Measurements from ENCODE around the gene CYB5R3.

Gene CYB5R3

GRCh38 chr22:42649246-42650099, at the start of gene CYB5R3:
Gene CYB5R3, minus strand, starts transcription at chr22:42649392. Its CDS starts 77 bp downstream, at chr22:42649315.
- DNase-seq (ENCODE audit: low spot score): peak; percentile 97

- DNase-seq (ENCODE audit: low spot score): peak; percentile 81
Measured at GRCh38 chr22:42697542-42698013, 48.4 kb upstream of the CYB5R3 start.

- DNase-seq (ENCODE audit: low spot score): no peak
Measured at GRCh38 chr22:42696331-42696967, 47.3 kb upstream of the CYB5R3 start.

- DNase-seq (ENCODE audit: low spot score): no peak
Measured at GRCh38 chr22:42695294-42695693, 46.1 kb upstream of the CYB5R3 start.

- no peak for DNase-seq (ENCODE audit: low spot score)
Measured at GRCh38 chr22:42693763-42694683, 44.8 kb upstream of the CYB5R3 start.

GRCh38 chr22:42693055-42693762, 44.0 kb upstream of the CYB5R3 start:
- no peak for DNase-seq (ENCODE audit: low spot score)

- no peak for DNase-seq (ENCODE audit: low spot score)
Measured at GRCh38 chr22:42692239-42693054, 43.3 kb upstream of the CYB5R3 start.

GRCh38 chr22:42691440-42691839, 42.2 kb upstream of the CYB5R3 start:
- DNase-seq (ENCODE audit: low spot score): no peak

- DNase-seq (ENCODE audit: low spot score): peak; percentile 81
Measured at GRCh38 chr22:42688241-42689211, 39.3 kb upstream of the CYB5R3 start.

- no peak for DNase-seq (ENCODE audit: low spot score)
Measured at GRCh38 chr22:42686756-42687491, 37.7 kb upstream of the CYB5R3 start.

GRCh38 chr22:42685941-42686653, 36.9 kb upstream of the CYB5R3 start:
- DNase-seq (ENCODE audit: low spot score): no peak

- DNase-seq (ENCODE audit: low spot score): no peak
Measured at GRCh38 chr22:42684462-42685195, 35.4 kb upstream of the CYB5R3 start.

- DNase-seq (ENCODE audit: low spot score): no peak
Measured at GRCh38 chr22:42683578-42684283, 34.5 kb upstream of the CYB5R3 start.

GRCh38 chr22:42682113-42682851, 33.1 kb upstream of the CYB5R3 start:
- no peak for DNase-seq (ENCODE audit: low spot score)

GRCh38 chr22:42680648-42681047, 31.5 kb upstream of the CYB5R3 start:
- DNase-seq (ENCODE audit: low spot score): peak; percentile 92

- DNase-seq (ENCODE audit: low spot score): no peak
Measured at GRCh38 chr22:42679691-42680090, 30.5 kb upstream of the CYB5R3 start.

Data from AG08396 (cell line).